Stimulated activated CD4-positive, alpha-beta T cell treated with anti-CD3 and anti-CD28 coated beads, Interleukin-15, amount 100 ng/mL, for 1 hour (primary cell): ENCODE measurements around the gene SAMM50.
A peak's percentile ranks its signal among the peaks of the same experiment; 100 is the strongest.

ENCODE experiments used
- DNase-seq, 2 donors: peaks; one replicate each; pipeline ENCODE4 v3.0.0-alpha.2; 2020; ENCODE audit warnings: low read depth in 1 of 2, low spot score in 1 of 2

The SAMM50 gene

GRCh38 chr22:43976861-43977795, 21.9 kb downstream of the SAMM50 start:
- DNase-seq = no peak

DNA sequence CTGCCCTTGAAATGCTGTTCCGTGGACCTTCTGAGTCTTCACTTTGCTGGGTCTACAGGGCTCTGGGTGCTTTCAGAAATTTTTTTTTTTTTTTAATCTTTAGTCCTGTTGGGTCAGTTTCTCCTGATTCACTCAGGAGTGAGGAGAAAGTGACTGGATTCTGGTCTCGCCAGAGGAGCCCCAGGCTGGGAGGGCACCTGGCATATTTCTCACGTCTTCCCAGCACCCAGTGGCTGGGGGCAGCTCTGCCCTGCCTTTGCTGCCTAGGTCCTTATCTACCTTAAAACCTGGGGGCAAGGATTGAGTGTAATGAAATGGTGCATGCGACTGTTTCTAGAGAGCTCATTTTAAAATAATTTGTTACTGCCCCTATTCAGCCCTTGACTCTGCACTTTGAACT, 23.3 kb downstream of the SAMM50 start:
- no peak for DNase-seq

GRCh38 chr22:43980579-43980978, 25.3 kb downstream of the SAMM50 start:
- no peak for DNase-seq

GRCh38 chr22:43980996-43981395, 25.8 kb downstream of the SAMM50 start:
- no peak for DNase-seq

DNA sequence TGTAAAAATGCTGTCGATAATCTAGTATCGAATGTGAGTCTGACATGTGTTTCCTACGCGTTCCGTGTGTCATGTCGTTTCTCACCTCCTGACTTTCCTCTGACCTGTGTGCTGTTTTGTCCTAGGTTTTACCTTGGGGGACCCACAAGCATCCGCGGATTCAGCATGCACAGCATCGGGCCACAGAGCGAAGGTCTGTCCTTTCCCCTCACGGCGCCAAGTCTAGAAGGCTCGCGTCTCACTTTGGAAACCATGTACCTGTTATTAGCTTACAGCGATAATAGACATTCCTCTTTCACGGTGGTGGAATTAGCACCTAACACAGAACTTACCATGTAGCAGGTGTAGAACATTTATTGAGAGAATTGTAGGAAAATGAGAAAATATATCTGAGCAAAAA, 28.6 kb downstream of the SAMM50 start:
- no peak for DNase-seq

GRCh38 chr22:43985532-43985931, 30.3 kb downstream of the SAMM50 start:
- DNase-seq = no peak

- DNase-seq = no peak
These were observed 33.0 kb downstream of the SAMM50 start for GRCh38 chr22:43988116-43988820.

DNA sequence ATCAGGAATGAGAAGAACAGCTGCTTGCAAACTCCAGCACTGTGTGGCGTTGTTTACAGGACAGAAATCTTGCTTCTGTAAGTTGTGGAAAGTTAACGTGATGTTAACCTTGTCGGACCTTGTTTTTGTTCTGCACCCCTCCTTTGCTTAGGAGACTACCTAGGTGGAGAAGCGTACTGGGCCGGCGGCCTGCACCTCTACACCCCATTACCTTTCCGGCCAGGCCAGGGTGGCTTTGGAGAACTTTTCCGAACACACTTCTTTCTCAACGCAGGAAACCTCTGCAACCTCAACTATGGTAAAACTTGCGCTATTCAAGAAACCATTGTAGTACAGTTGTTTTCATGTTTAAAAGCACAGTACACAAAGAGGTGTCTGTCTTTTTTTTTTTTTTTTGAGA, 33.7 kb downstream of the SAMM50 start:
- DNase-seq = no peak

DNA sequence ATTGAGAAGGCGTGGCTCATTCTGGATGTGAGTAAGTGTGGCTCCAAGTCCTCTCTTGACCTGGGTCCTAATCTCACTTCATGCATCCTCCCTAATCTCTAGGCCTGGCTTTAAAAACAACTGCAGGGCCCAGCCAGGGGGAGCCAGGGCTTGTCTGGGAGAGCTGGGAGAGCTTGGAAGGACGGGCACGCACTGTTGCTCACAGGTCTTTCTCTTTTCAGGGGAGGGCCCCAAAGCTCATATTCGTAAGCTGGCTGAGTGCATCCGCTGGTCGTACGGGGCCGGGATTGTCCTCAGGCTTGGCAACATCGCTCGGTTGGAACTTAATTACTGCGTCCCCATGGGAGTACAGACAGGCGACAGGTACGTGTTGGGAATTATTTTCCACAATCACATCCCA, 34.8 kb downstream of the SAMM50 start:
- no peak for DNase-seq

GRCh38 chr22:43991316-43992020, 36.2 kb downstream of the SAMM50 start:
- DNase-seq = no peak

DNA sequence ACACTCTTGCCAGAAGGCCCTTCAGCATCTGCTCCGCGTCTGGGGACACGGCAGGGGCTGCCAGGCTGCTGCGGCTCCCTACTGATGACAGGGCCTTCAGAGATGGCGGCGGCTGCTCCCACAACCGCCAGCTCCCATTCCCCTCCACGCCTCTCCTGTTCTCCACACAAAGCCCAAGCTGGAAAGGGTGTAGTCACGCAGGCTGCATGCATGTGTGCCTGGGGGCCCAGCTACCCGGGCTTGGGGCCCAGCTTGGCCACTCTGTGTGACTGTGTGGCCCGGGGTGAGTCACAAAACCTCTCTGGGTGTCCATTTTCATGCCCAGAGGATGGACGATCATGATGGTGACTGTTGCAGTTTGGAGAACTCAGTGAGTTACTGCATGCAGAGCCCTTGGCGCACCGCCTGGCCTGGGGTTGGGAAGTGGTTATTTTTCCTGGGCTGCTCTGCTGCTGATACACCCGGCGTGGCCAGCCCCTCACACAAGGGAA, 37.1 kb downstream of the SAMM50 start:
- no peak for DNase-seq

DNA sequence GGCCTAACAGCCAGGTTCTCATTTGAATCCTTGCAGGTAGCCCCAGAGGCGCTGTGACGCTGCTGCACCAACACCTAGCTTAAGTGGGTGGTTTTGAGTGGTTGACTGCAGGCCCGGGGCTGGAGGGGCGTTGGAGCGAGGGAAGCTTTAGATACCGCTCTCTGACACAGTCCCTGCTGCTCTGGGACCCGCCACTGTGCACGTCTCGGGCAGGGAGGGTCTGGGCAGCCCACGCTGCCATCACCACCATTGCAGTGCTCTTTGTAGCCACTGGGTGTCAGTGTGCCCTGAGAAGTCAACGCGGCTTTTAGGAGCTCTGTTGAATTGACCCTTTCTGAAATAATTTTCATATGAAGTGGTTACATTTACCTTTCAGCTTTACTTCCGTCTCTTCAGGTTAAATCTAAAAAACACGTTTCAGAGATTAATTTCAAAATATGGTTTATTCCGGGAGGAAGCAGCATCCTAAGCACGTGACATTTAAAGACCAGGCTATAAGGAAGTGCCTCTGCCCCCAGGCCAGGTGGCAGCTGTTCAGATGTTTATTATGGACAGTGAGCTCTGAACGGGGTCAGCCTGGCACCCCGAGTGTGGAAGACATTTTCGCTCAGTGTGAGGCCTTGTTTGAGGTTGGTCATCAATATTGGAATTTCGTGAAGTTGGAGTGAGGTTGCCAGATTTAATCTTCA, 38.0 kb downstream of the SAMM50 start:
- DNase-seq = peak; percentile 23 to 35

DNA sequence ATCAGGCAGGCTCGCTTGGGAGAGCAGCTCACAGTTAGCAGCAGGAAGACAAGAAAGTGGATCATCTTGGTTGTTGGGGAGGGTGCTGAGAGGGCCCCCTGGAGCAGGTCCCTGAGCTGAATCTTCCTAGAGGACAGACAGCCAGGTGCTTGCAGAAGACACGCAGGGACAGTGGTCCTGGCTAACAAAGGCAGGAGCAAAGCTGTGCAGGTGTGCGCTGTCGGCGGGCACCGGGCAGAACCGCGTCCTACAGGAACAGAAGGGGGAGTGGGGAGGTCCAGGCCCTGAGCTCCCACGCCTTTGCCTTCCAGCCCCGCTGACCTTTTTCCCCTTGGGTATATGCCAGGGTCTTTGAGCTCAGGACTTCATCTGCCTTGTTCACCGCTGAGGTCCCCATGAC, 38.8 kb downstream of the SAMM50 start:
- no peak for DNase-seq

GRCh38 chr22:43994416-43994815, 39.2 kb downstream of the SAMM50 start:
- DNase-seq = no peak

DNA sequence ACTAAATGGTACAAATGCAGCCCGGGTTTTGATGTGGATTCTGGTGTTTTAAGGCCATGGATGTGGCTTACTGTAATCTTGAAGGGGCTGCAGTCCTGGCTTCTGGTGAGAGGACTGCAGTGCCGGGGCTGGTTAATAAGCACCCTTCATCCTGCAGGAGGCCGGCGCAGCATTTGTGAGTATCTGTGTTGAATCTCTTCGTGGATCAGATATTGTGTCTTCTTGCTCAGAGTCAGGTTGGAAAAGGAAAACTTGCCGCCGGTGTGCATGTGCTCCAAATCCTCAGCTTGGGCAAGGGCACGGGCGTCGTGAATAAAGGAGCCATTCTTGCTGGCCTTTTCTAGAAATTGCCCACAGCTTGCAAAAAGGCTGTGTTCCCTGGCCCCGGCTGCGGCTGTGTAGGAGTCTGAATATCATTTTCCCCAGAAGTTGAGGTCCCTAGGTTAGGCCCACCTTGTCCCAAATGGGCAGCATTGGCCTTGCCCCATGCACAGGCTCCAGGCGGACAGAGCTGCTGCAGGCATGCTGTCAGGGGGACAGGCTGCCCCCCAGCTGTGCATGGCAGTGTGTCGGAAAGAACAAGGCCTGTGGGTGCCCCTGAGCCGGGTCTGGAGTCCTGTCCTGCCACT, 39.9 kb downstream of the SAMM50 start:
- DNase-seq = no peak

- DNase-seq = no peak
These were observed 40.5 kb downstream of the SAMM50 start for GRCh38 chr22:43995798-43996169.

- DNase-seq = peak; percentile 34 to 53
These were observed 41.1 kb downstream of the SAMM50 start for GRCh38 chr22:43996170-43996980.

DNA sequence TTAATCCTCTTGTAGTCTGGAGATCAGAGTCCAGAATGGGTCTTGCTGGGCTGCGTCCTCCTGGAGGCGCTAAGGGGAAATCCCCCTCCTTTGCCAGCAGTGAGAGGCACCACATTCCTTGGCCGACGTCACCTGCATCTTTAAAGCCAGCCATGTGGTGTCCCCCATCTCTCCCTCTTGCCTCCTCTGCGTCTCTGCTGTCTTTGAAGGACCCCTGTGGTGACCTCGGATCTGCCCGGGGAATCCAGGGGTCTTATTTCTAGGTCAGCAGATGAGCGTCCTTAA, 41.7 kb downstream of the SAMM50 start:
- no peak for DNase-seq

- DNase-seq = no peak
These were observed 43.5 kb downstream of the SAMM50 start for GRCh38 chr22:43998679-43999264.

DNA sequence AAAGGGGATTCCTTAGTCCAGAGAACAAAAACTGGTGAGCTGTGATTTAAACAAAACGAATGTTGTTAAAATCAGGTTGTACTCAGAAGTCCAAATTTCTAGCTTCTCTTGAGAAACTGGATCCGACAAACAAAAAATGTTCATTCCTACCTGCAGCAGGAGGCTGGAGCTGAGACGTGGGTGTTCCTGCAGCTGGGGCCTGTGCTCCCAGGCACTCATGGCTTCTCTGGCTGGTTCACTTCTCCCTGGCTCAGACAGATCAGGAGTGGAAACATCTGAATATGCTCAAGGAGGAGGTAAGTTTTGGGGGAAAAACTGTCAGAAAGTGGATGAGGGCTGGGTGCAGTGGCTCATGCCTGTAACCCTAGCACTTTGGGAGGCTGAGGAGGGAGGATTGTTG, 44.1 kb downstream of the SAMM50 start:
- DNase-seq = no peak
